ENCODE data around the gene CFAP20DC.
A peak's percentile ranks its signal among the peaks of the same experiment; 100 is the strongest.
"Not testable (repeated sequence)": the region's sequence is repeated elsewhere in the genome, so short reads cannot be mapped to it uniquely, and the experiment has no call there.

The CFAP20DC gene

GRCh38 chr3:59049671-59050331 lies at the start of gene CFAP20DC:
CFAP20DC (minus strand) TSS chr3:59050025; CDS start chr3:59049631, 394 bp downstream.
- DNase-seq (ENCODE audit: low read depth in 2 of 2), result peak; percentile 86 to 92

- not testable (repeated sequence) for DNase-seq (ENCODE audit: low read depth in 2 of 2)
Measured at GRCh38 chr3:59098516-59098915, 48.7 kb upstream of the CFAP20DC start.

- no peak for DNase-seq (ENCODE audit: low read depth in 2 of 2)
Measured at GRCh38 chr3:59094446-59094845, 44.6 kb upstream of the CFAP20DC start.

- no peak for DNase-seq (ENCODE audit: low read depth in 2 of 2)
Measured at GRCh38 chr3:59093521-59093920, 43.7 kb upstream of the CFAP20DC start.

- no peak for DNase-seq (ENCODE audit: low read depth in 2 of 2)
Measured at GRCh38 chr3:59088761-59089160, 38.9 kb upstream of the CFAP20DC start.

- no peak for DNase-seq (ENCODE audit: low read depth in 2 of 2)
Measured at GRCh38 chr3:59085976-59086375, 36.2 kb upstream of the CFAP20DC start.

GRCh38 chr3:59084583-59084982 lies 34.8 kb upstream of the CFAP20DC start:
- DNase-seq (ENCODE audit: low read depth in 2 of 2), result no peak

- no peak for DNase-seq (ENCODE audit: low read depth in 2 of 2)
Measured at GRCh38 chr3:59082106-59082505, 32.3 kb upstream of the CFAP20DC start.

- DNase-seq (ENCODE audit: low read depth in 2 of 2), result no peak
Measured at GRCh38 chr3:59081071-59081470, 31.2 kb upstream of the CFAP20DC start.

GRCh38 chr3:59079962-59080361 lies 30.1 kb upstream of the CFAP20DC start:
- DNase-seq (ENCODE audit: low read depth in 2 of 2), result no peak

GRCh38 chr3:59074764-59075163 lies 24.9 kb upstream of the CFAP20DC start:
- no peak for DNase-seq (ENCODE audit: low read depth in 2 of 2)

GRCh38 chr3:59072681-59073080 lies 22.9 kb upstream of the CFAP20DC start:
- no peak for DNase-seq (ENCODE audit: low read depth in 2 of 2)

- no peak for DNase-seq (ENCODE audit: low read depth in 2 of 2)
Measured at GRCh38 chr3:59069838-59070237, 20.0 kb upstream of the CFAP20DC start.

GRCh38 chr3:59065240-59065639 lies 15.4 kb upstream of the CFAP20DC start:
- no peak for DNase-seq (ENCODE audit: low read depth in 2 of 2)

GRCh38 chr3:59064728-59065127 lies 14.9 kb upstream of the CFAP20DC start:
- no peak for DNase-seq (ENCODE audit: low read depth in 2 of 2)

GRCh38 chr3:59064276-59064675 lies 14.5 kb upstream of the CFAP20DC start:
- DNase-seq (ENCODE audit: low read depth in 2 of 2), result no peak

GRCh38 chr3:59056706-59057105 lies 6.9 kb upstream of the CFAP20DC start:
- DNase-seq (ENCODE audit: low read depth in 2 of 2), result no peak

GRCh38 chr3:59052803-59053411 lies 3.1 kb upstream of the CFAP20DC start:
- DNase-seq (ENCODE audit: low read depth in 2 of 2), result no peak

GRCh38 chr3:59050811-59051414 lies 1.1 kb upstream of the CFAP20DC start:
- DNase-seq (ENCODE audit: low read depth in 2 of 2), result not testable (repeated sequence)

- no peak for DNase-seq (ENCODE audit: low read depth in 2 of 2)
Measured at GRCh38 chr3:59046839-59047238, 3.0 kb downstream of the CFAP20DC start.

- no peak for DNase-seq (ENCODE audit: low read depth in 2 of 2)
Measured at GRCh38 chr3:59043391-59043790, 6.4 kb downstream of the CFAP20DC start.

- no peak for DNase-seq (ENCODE audit: low read depth in 2 of 2)
Measured at GRCh38 chr3:59040902-59041301, 8.9 kb downstream of the CFAP20DC start.

GRCh38 chr3:59027607-59028006 lies 22.2 kb downstream of the CFAP20DC start:
- no peak for DNase-seq (ENCODE audit: low read depth in 2 of 2)

Data from stimulated activated CD8-positive, alpha-beta memory T cell treated with anti-CD3 and anti-CD28 coated beads, Interleukin-15, amount 100 ng/mL, for 48 hours (primary cell).